Measurements from ENCODE around the gene NDFIP2.
"Not testable (repeated sequence)": the region's sequence is repeated elsewhere in the genome, so short reads cannot be mapped to it uniquely, and the experiment has no call there.

Gene NDFIP2

DNA sequence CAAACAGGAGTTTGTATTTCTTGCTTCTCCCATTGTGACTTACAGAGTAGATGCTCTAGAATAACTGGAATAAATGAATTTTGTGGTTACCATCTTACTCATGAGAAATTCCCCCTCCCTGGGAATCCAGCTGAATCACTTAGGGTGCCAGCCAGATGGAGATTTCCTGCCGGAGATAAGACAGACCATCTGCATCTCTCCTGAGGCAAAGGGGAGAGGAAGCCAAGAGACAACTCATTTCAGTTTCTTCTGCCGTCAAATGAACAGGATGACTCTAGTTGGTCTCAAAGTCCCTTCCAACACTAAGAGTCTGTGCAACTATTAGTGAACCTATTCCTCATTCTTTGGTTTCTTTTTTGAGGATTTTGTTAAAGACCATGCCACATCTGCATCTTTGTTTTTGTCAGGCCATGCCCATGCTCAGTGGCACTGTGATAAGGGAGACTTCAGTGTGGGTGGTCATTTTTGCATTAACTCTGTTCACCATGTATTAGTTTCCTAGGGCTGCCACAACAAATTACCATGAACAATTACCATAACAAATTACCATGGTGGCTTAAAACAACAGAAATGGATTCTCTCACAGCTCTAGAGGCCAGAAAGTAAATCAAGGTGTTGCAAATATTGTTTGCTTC, 112.8 kb downstream of the NDFIP2 start:
- no peak for DNase-seq (ENCODE audit: low read depth)

DNA sequence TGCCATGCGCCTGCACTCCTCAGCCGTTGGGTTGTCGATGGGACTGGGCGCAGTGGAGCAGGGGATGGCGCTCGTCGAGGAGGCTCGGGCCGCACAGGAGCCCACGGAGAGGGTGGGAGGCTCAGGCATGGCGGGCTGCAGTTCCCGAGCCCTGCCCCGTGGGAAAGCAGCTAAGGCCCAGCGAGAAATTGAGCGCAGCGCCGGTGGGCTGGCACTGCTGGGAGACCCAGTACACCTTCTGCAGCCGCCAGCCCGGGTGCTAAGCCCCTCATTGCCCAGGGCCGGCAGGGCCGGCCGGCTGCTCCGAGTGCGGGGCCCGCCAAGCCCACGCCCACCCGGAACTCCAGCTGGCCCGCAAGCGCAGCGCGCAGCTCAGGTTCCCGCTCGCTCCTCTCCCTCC, 119.2 kb downstream of the NDFIP2 start:
- not testable (repeated sequence) for DNase-seq (ENCODE audit: low read depth)

DNA sequence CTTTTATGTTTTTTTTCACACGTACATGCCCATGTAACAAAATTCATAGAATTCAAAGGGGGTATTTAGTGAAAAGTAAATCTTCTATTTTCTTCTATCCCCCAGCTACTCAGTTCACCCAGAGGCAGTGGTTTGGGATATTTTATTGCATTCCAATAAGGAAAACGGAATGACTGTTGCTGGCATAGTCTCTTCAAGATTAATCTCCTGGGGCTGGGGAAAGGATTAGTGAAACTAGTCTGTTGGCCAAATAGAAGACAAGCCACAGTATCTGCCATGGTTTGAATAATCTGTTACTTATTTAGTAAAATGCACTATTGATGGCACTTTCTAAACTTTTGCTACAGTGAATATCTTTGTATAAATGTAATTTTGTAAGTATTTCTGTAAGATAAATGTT, 122.0 kb downstream of the NDFIP2 start:
- no peak for DNase-seq (ENCODE audit: low read depth)

DNA sequence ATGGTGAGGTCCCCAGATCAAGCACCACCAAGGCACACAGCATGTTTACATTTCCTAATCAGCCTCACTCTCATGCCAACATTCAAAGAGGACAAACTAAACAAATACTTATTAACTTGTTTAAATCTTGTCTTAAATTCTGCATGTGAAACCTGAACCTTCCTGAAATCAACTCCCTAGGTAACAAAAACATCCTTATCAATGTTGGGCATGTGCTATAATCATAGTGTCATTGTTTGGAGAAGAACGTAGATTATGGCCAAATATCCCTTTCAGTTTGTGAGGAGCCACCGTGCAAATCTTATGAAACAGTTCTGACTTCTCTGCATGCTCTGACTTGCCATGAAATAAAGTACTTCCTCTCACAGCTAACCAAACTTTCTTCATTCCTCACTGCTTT, 123.8 kb downstream of the NDFIP2 start:
- no peak for DNase-seq (ENCODE audit: low read depth)
